Upper lobe of left lung (tissue), 4 donors: ENCODE measurements around the gene MGST2.

Experiments
- CTCF ChIP-seq, 6 experiments: fragments of 450-650 bp in 4 of 6; fragments of 200-600 bp in 2 of 6; sonication (generic) in 2 of 6; IDR thresholded peaks; one replicate each; pipeline ENCODE4 v1.5.1; 2016 to 2019; ENCODE audit warnings: antibody characterized with exemption in 6 of 6
- EP300 ChIP-seq, 4 donors: sonication (generic); formaldehyde crosslinking; IDR thresholded peaks; one replicate each; pipeline ENCODE4 v1.5.1; 2017; ENCODE audit warnings: antibody characterized with exemption in 4 of 4, control low read depth in 2 of 4
- POLR2A ChIP-seq, 4 donors: fragments of 450-650 bp; IDR thresholded peaks; one replicate each; pipeline ENCODE4 v1.5.1; 2016 to 2017; ENCODE audit warnings: antibody characterized with exemption in 4 of 4, mild to moderate bottlenecking in 2 of 4
- POLR2AphosphoS5 ChIP-seq, 2 donors: sonication (generic); formaldehyde crosslinking; IDR thresholded peaks; one replicate each; pipeline ENCODE4 v1.5.1; 2017; ENCODE audit warnings: antibody characterized with exemption in 2 of 2

- no peak for TF ChIP-seq CTCF (IDR thresholded peaks at IDR 0.05)
- TF ChIP-seq POLR2A (IDR thresholded peaks at IDR 0.05), result no peak
- TF ChIP-seq POLR2AphosphoS5 (IDR thresholded peaks at IDR 0.05), result no peak
- TF ChIP-seq EP300 (IDR thresholded peaks at IDR 0.05), result no peak
Observed at GRCh38 chr4:139736274-139736660, 70.6 kb downstream of the MGST2 start.
